Esophagus squamous epithelium (tissue), 5 donors: ENCODE data around the gene MTX2. TPM values are rescaled to one million over a fixed set of nuclear protein-coding genes. Genes with fewer than 3 reads are reported as not detected.

Experiments used
- DNase-seq: peaks from one replicate; lab custom pipeline; 2025; lab: John Stamatoyannopoulos, UW
- H3K27ac ChIP-seq, 4 donors: fragments of 200-600 bp; sonication (generic); one replicate each; pipeline ENCODE4 v1.5.1; 2016 to 2019; ENCODE audit warnings: mild to moderate bottlenecking in 1 of 4
- H3K27me3 ChIP-seq, 4 donors: fragments of 200-600 bp; sonication (generic); 1 replicate in 3 of 4; 2 replicates in 1 of 4; pipeline versions ENCODE4 v1.5.1 to v1.6.0; 2017 to 2021; ENCODE audit warnings: antibody characterized with exemption in 1 of 4
- H3K36me3 ChIP-seq, 3 donors: fragments of 200-600 bp; sonication (generic); one replicate each; pipeline ENCODE4 v1.5.1; 2016 to 2019
- H3K4me1 ChIP-seq, 3 donors: fragments of 200-600 bp; sonication (generic); one replicate each; pipeline ENCODE4 v1.5.1; 2017 to 2019
- H3K4me3 ChIP-seq, 4 donors: fragments of 200-600 bp; sonication (generic); 1 replicate in 3 of 4; 2 replicates in 1 of 4; pipeline ENCODE4 v1.5.1; 2016 to 2019; ENCODE audit warnings: mild to moderate bottlenecking in 2 of 4, moderate library complexity in 1 of 4
- H3K9me3 ChIP-seq, 3 donors: fragments of 200-600 bp; sonication (generic); one replicate each; pipeline ENCODE4 v1.5.1; 2016 to 2019
- CTCF ChIP-seq, 6 experiments: fragments of 450-650 bp in 4 of 6; fragments of 200-600 bp in 2 of 6; sonication (generic) in 2 of 6; IDR thresholded peaks; one replicate each; pipeline ENCODE4 v1.5.1; 2016 to 2019; ENCODE audit warnings: antibody characterized with exemption in 6 of 6, mild to moderate bottlenecking in 4 of 6, moderate library complexity in 4 of 6
- POLR2A ChIP-seq, 4 donors: fragments of 450-650 bp; IDR thresholded peaks; one replicate each; pipeline ENCODE4 v1.6.1; 2017; ENCODE audit warnings: antibody characterized with exemption in 4 of 4, mild to moderate bottlenecking in 4 of 4, moderate library complexity in 3 of 4
- WGBS, 2 donors: methylation state at CpG; one replicate each; pipeline ENCODE4 v1.1.5; 2018; 5-methylcytosine and 5-hydroxymethylcytosine counted together
- intact Hi-C: fragments of 100-400 bp; cut with DNase I; formaldehyde crosslinking; loops from one replicate; pipeline ENCODE4 v1.15.0; 2022
- total RNA-seq, 4 donors: library from RNA; depleted of rRNA; stranded (reverse); fragments of >200 nt; gene quantifications; one replicate each; pipeline ENCODE4 v1.1.0, GENCODE V29; 2016
- donor health status: DM: yes; HTN: yes; CAD: no.

The MTX2 gene
- total RNA-seq, 4 donors from 2014 or later, result 28.4 to 43.5 (median 36.6) TPM

DNA sequence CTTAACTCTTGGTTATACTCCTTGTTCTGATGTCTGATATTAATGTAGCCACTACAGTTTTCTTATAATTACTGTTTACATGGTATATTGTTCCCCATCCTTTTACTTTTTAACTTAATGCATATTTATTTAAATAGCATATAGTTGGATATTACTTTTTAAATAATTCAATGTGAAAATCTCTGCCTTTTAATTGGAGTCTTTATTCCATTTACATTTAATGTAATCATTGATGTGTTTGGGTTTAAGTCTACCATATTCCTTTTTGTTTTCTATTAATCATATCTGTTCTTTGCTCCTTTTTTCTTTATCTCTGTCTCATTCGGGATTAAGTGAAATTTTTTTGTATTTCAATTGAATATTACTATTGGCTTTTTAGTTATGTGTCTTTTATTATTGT, 109.1 kb downstream of the MTX2 start:
- Histone ChIP-seq H3K36me3 (no peaks in the 10 kb centered on the region), H3K4me3 (no peak overlapping the region), H3K27me3 (no peaks in the 10 kb centered on the region), H3K9me3 (peaks cover 0 to 8% (median 0%) of the 10 kb centered on the region in 3 donors), H3K27ac (no peak overlapping the region), H3K4me1 (no peaks in the 10 kb centered on the region)
- DNase-seq, result no peak
- intact Hi-C loops, result no loop called here
- 92 to 96% methylated on average over 1 of the region's 1 CpG for WGBS, 2 donors
- TF ChIP-seq POLR2A (IDR thresholded peaks at IDR 0.05), result no peak
- no peak for TF ChIP-seq CTCF (IDR thresholded peaks at IDR 0.05)

DNA sequence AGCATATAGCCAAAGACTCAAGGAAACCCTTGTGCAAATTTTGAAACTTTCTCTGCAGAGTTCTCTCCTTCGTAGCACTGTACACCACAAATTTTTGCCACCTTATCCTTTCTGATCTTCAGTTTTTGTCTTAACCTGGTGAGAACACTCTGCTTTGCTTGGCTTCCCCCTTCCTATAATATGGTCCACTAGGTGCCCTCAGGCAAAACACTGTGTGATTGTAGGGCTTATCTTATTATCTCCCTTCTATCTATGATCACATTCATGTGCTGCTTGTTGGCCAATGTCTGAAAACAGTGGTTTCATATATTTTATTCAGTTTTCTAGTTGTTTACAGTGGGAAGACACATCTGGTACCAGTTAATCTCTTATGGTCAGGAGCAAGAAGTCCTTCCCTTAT, 111.1 kb downstream of the MTX2 start:
- H3K4me3 ChIP-seq, result no peak overlapping the region

DNA sequence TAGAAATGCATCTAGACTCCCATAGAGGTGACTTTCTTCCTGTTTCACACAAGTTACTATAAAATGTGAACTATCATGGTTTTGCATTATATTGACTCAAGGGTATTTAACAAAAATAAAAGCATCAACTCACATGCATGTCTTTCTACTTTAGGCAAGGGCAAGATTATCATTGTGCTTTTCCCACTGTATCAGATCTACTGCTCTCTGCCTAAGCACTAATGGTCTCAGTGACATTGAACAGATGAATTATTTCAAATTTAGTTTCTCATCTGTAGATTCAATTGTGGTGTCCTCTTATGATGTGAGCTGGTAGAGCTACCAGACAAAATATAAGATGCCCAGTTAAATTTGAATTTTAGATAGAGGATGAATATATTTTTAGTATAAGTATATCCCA, 113.9 kb downstream of the MTX2 start:
- no peak overlapping the region for H3K27ac ChIP-seq
- no peaks in the 10 kb centered on the region for H3K4me1 ChIP-seq
- TF ChIP-seq POLR2A (IDR thresholded peaks at IDR 0.05) (no peak), CTCF (IDR thresholded peaks at IDR 0.05) (no peak)
- H3K4me3 ChIP-seq, result no peak overlapping the region
- peaks cover 0 to 4% (median 0%) of the 10 kb centered on the region in 3 donors for H3K9me3 ChIP-seq
- DNase-seq, result no peak
- H3K27me3 ChIP-seq, result peaks cover 0 to 7% (median 0%) of the 10 kb centered on the region in 4 donors
- intact Hi-C loops, result no loop called here
- H3K36me3 ChIP-seq, result no peaks in the 10 kb centered on the region

More for the DNA sequence above, 111.1 kb downstream of the MTX2 start:
- Histone ChIP-seq H3K4me1 (no peaks in the 10 kb centered on the region), H3K27me3 (no peaks in the 10 kb centered on the region), H3K36me3 (no peaks in the 10 kb centered on the region), H3K27ac (no peak overlapping the region), H3K9me3 (peaks cover 0 to 8% (median 0%) of the 10 kb centered on the region in 3 donors)
- TF ChIP-seq POLR2A (IDR thresholded peaks at IDR 0.05) (no peak), CTCF (IDR thresholded peaks at IDR 0.05) (no peak)
- no peak for DNase-seq
- intact Hi-C loops, result no loop called here
- WGBS, 2 donors, result 89 to 93% methylated on average over 1 of the region's 1 CpG

DNA sequence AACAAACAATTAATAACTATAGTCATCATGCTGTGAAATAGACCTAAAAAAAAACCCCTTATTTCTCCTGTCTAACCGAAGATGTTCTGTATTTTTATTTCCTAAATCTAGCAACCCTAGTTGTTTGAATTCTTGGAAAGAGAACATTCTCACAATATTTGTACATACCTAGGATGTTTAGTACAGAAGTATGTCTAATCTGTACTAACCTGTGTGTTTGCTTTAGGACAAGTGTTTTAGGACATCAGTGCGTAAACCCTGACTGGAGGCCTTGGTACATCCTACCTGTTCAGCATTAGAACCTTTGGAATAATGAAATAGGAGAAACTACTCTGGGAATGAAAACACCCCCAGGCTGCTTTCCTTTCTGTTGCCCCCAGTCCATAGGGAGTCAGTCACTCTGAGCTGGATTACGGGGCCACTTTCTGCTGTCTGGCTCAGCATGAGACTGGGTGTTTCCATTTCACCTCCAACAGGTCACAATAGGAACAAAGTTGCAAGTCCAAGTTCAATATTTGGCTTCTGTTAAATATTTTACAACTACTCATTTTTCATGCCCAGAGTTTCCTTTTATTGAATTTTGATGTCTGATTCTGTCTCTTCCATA, 114.7 kb downstream of the MTX2 start:
- no peak for TF ChIP-seq CTCF (IDR thresholded peaks at IDR 0.05)
- no peak for TF ChIP-seq POLR2A (IDR thresholded peaks at IDR 0.05)
- intact Hi-C loops, result no loop called here
- H3K36me3 ChIP-seq, result no peaks in the 10 kb centered on the region
- WGBS, 2 donors, result 63 to 70% methylated on average over 3 of the region's 3 CpGs
- DNase-seq, result no peak
- no peak overlapping the region for H3K4me3 ChIP-seq
- no peaks in the 10 kb centered on the region for H3K9me3 ChIP-seq
- H3K27ac ChIP-seq, result no peak overlapping the region
- H3K27me3 ChIP-seq, result peaks cover 0 to 7% (median 0%) of the 10 kb centered on the region in 4 donors
- H3K4me1 ChIP-seq, result no peaks in the 10 kb centered on the region

GRCh38 chr2:176385219-176385759, 116.0 kb downstream of the MTX2 start:
- 73 to 75% methylated on average over 2 of the region's 2 CpGs for WGBS, 2 donors
- Histone ChIP-seq H3K36me3 (no peaks in the 10 kb centered on the region), H3K27ac (no peak overlapping the region), H3K4me3 (no peak overlapping the region), H3K4me1 (no peaks in the 10 kb centered on the region), H3K27me3 (peaks cover 0 to 7% (median 0%) of the 10 kb centered on the region in 4 donors), H3K9me3 (no peaks in the 10 kb centered on the region)
- no peak for DNase-seq
- intact Hi-C loops, result no loop called here
- TF ChIP-seq CTCF (IDR thresholded peaks at IDR 0.05), result no peak
- TF ChIP-seq POLR2A (IDR thresholded peaks at IDR 0.05), result no peak
